Measurements from ENCODE around the gene ZNF524.

ZNF524 gene

GRCh38 chr19:55594996-55595545 is 5.0 kb upstream of the ZNF524 start:
- H3K9me3 ChIP-seq (ENCODE audit: control insufficient read depth in 1 of 2, low read length in 2 of 2) = no peaks in the 10 kb centered on the region
- H3K36me3 ChIP-seq (ENCODE audit: control insufficient read depth in 1 of 2, insufficient read depth in 2 of 2, low read length in 2 of 2) = peaks cover 18 to 39% of the 10 kb centered on the region in 2 donors
- no peak overlapping the region for H3K27ac ChIP-seq (ENCODE audit: low read length)
- H3K4me1 ChIP-seq (ENCODE audit: control insufficient read depth in 1 of 2, insufficient read depth in 2 of 2, low read length in 2 of 2) = peaks cover 4% of the 10 kb centered on the region in 2 donors
- no peak overlapping the region for H3K4me3 ChIP-seq (ENCODE audit: low read depth in 1 of 2, low read length in 2 of 2)
- no peaks in the 10 kb centered on the region for H3K27me3 ChIP-seq (ENCODE audit: low read depth, low read length)

GRCh38 chr19:55596304-55596703 is 3.8 kb upstream of the ZNF524 start:
- Histone ChIP-seq H3K4me1 (ENCODE audit: control insufficient read depth in 1 of 2, insufficient read depth in 2 of 2, low read length in 2 of 2) (peaks cover 10% of the 10 kb centered on the region in 2 donors), H3K4me3 (ENCODE audit: low read depth in 1 of 2, low read length in 2 of 2) (no peak overlapping the region), H3K27me3 (ENCODE audit: low read depth, low read length) (no peaks in the 10 kb centered on the region), H3K36me3 (ENCODE audit: control insufficient read depth in 1 of 2, insufficient read depth in 2 of 2, low read length in 2 of 2) (peaks cover 18 to 39% of the 10 kb centered on the region in 2 donors), H3K9me3 (ENCODE audit: control insufficient read depth in 1 of 2, low read length in 2 of 2) (no peaks in the 10 kb centered on the region), H3K27ac (ENCODE audit: low read length) (no peak overlapping the region)

- Histone ChIP-seq H3K9me3 (ENCODE audit: control insufficient read depth in 1 of 2, low read length in 2 of 2) (no peaks in the 10 kb centered on the region), H3K36me3 (ENCODE audit: control insufficient read depth in 1 of 2, insufficient read depth in 2 of 2, low read length in 2 of 2) (peaks cover 18 to 34% of the 10 kb centered on the region in 2 donors), H3K27ac (ENCODE audit: low read length) (no peak overlapping the region), H3K27me3 (ENCODE audit: low read depth, low read length) (no peaks in the 10 kb centered on the region), H3K4me3 (ENCODE audit: low read depth in 1 of 2, low read length in 2 of 2) (no peak overlapping the region), H3K4me1 (ENCODE audit: control insufficient read depth in 1 of 2, insufficient read depth in 2 of 2, low read length in 2 of 2) (peaks cover 10 to 12% of the 10 kb centered on the region in 2 donors)
These were observed 2.6 kb upstream of the ZNF524 start for GRCh38 chr19:55597501-55597921.

- no peaks in the 10 kb centered on the region for H3K9me3 ChIP-seq (ENCODE audit: control insufficient read depth in 1 of 2, low read length in 2 of 2)
- H3K4me3 ChIP-seq (ENCODE audit: low read depth in 1 of 2, low read length in 2 of 2) = peak overlapping the region in 1 of 2 donors; percentile 62
- no peak overlapping the region for H3K27ac ChIP-seq (ENCODE audit: low read length)
- H3K27me3 ChIP-seq (ENCODE audit: low read depth, low read length) = no peaks in the 10 kb centered on the region
- peaks cover 10 to 12% of the 10 kb centered on the region in 2 donors for H3K4me1 ChIP-seq (ENCODE audit: control insufficient read depth in 1 of 2, insufficient read depth in 2 of 2, low read length in 2 of 2)
- H3K36me3 ChIP-seq (ENCODE audit: control insufficient read depth in 1 of 2, insufficient read depth in 2 of 2, low read length in 2 of 2) = peaks cover 18 to 31% of the 10 kb centered on the region in 2 donors
These were observed 2.1 kb upstream of the ZNF524 start for GRCh38 chr19:55598034-55598433.

GRCh38 chr19:55598719-55599467 is 1.2 kb upstream of the ZNF524 start:
- Histone ChIP-seq H3K9me3 (ENCODE audit: control insufficient read depth in 1 of 2, low read length in 2 of 2) (no peaks in the 10 kb centered on the region), H3K27me3 (ENCODE audit: low read depth, low read length) (no peaks in the 10 kb centered on the region), H3K4me1 (ENCODE audit: control insufficient read depth in 1 of 2, insufficient read depth in 2 of 2, low read length in 2 of 2) (peaks cover 10 to 12% of the 10 kb centered on the region in 2 donors), H3K36me3 (ENCODE audit: control insufficient read depth in 1 of 2, insufficient read depth in 2 of 2, low read length in 2 of 2) (peaks cover 18 to 25% of the 10 kb centered on the region in 2 donors), H3K4me3 (ENCODE audit: low read depth in 1 of 2, low read length in 2 of 2) (peak overlapping the region; percentile 62 to 85), H3K27ac (ENCODE audit: low read length) (peak overlapping the region; percentile 89)

GRCh38 chr19:55599468-55599841 is 633 bp upstream of the ZNF524 start, which contains the start of gene FIZ1:
Gene FIZ1, minus strand, starts transcription at chr19:55599517. Its CDS starts 1,652 bp downstream, at chr19:55597865.
- Histone ChIP-seq H3K36me3 (ENCODE audit: control insufficient read depth in 1 of 2, insufficient read depth in 2 of 2, low read length in 2 of 2) (peaks cover 18 to 25% of the 10 kb centered on the region in 2 donors), H3K4me3 (ENCODE audit: low read depth in 1 of 2, low read length in 2 of 2) (peak within 1 kb of the TSS; percentile 62 to 85), H3K27ac (ENCODE audit: low read length) (peak within 1 kb of the TSS; percentile 89), H3K27me3 (ENCODE audit: low read depth, low read length) (no peaks in the 10 kb centered on the region), H3K9me3 (ENCODE audit: control insufficient read depth in 1 of 2, low read length in 2 of 2) (no peaks in the 10 kb centered on the region), H3K4me1 (ENCODE audit: control insufficient read depth in 1 of 2, insufficient read depth in 2 of 2, low read length in 2 of 2) (peaks cover 10 to 12% of the 10 kb centered on the region in 2 donors)

GRCh38 chr19:55600662-55601028 is 557 bp downstream of the ZNF524 start:
- H3K36me3 ChIP-seq (ENCODE audit: control insufficient read depth in 1 of 2, insufficient read depth in 2 of 2, low read length in 2 of 2) = peaks cover 8 to 18% of the 10 kb centered on the region in 2 donors
- peaks cover 10 to 12% of the 10 kb centered on the region in 2 donors for H3K4me1 ChIP-seq (ENCODE audit: control insufficient read depth in 1 of 2, insufficient read depth in 2 of 2, low read length in 2 of 2)
- H3K4me3 ChIP-seq (ENCODE audit: low read depth in 1 of 2, low read length in 2 of 2) = peak overlapping the region; percentile 62 to 81
- no peaks in the 10 kb centered on the region for H3K27me3 ChIP-seq (ENCODE audit: low read depth, low read length)
- H3K27ac ChIP-seq (ENCODE audit: low read length) = peak overlapping the region; percentile 61
- no peaks in the 10 kb centered on the region for H3K9me3 ChIP-seq (ENCODE audit: control insufficient read depth in 1 of 2, low read length in 2 of 2)

- Histone ChIP-seq H3K4me3 (ENCODE audit: low read depth in 1 of 2, low read length in 2 of 2) (peak overlapping the region; percentile 62 to 81), H3K27ac (ENCODE audit: low read length) (peak overlapping the region; percentile 61), H3K27me3 (ENCODE audit: low read depth, low read length) (no peaks in the 10 kb centered on the region), H3K36me3 (ENCODE audit: control insufficient read depth in 1 of 2, insufficient read depth in 2 of 2, low read length in 2 of 2) (peaks cover 3 to 14% of the 10 kb centered on the region in 2 donors), H3K9me3 (ENCODE audit: control insufficient read depth in 1 of 2, low read length in 2 of 2) (no peaks in the 10 kb centered on the region), H3K4me1 (ENCODE audit: control insufficient read depth in 1 of 2, insufficient read depth in 2 of 2, low read length in 2 of 2) (peaks cover 10 to 12% of the 10 kb centered on the region in 2 donors)
These were observed 996 bp downstream of the ZNF524 start for GRCh38 chr19:55601084-55601483.

- Histone ChIP-seq H3K27ac (ENCODE audit: low read length) (no peak overlapping the region), H3K4me3 (ENCODE audit: low read depth in 1 of 2, low read length in 2 of 2) (no peak overlapping the region), H3K36me3 (ENCODE audit: control insufficient read depth in 1 of 2, insufficient read depth in 2 of 2, low read length in 2 of 2) (peaks cover 0 to 3% of the 10 kb centered on the region in 2 donors), H3K27me3 (ENCODE audit: low read depth, low read length) (no peaks in the 10 kb centered on the region), H3K9me3 (ENCODE audit: control insufficient read depth in 1 of 2, low read length in 2 of 2) (no peaks in the 10 kb centered on the region), H3K4me1 (ENCODE audit: control insufficient read depth in 1 of 2, insufficient read depth in 2 of 2, low read length in 2 of 2) (peaks cover 15 to 22% of the 10 kb centered on the region in 2 donors)
These were observed 2.3 kb downstream of the ZNF524 start for GRCh38 chr19:55602104-55603001.

GRCh38 chr19:55603115-55603514 is 3.0 kb downstream of the ZNF524 start:
- Histone ChIP-seq H3K9me3 (ENCODE audit: control insufficient read depth in 1 of 2, low read length in 2 of 2) (no peaks in the 10 kb centered on the region), H3K27ac (ENCODE audit: low read length) (no peak overlapping the region), H3K27me3 (ENCODE audit: low read depth, low read length) (no peaks in the 10 kb centered on the region), H3K4me1 (ENCODE audit: control insufficient read depth in 1 of 2, insufficient read depth in 2 of 2, low read length in 2 of 2) (peaks cover 15 to 24% of the 10 kb centered on the region in 2 donors), H3K36me3 (ENCODE audit: control insufficient read depth in 1 of 2, insufficient read depth in 2 of 2, low read length in 2 of 2) (no peaks in the 10 kb centered on the region), H3K4me3 (ENCODE audit: low read depth in 1 of 2, low read length in 2 of 2) (no peak overlapping the region)

Measured in muscle layer of duodenum (tissue), 2 donors.